Left lung (tissue), 10 donors: Measurements from ENCODE around the gene TRAF2. TPM values are rescaled to one million over a fixed set of nuclear protein-coding genes. Genes with fewer than 3 reads are reported as not detected.
A peak's percentile ranks its signal among the peaks of the same experiment; 100 is the strongest.

Source experiments
- ATAC-seq: fragments of 200-7000 bp; cut with Tn5 transposase; one replicate; pipeline ENCODE4 v1.9.1; 2020; ENCODE audit warnings: moderate library complexity
- DNase-seq, 4 donors: peaks; one replicate each; pipeline ENCODE4 v3.0.0-alpha.2; 2013 to 2020
- H3K27ac ChIP-seq, 2 donors: fragments of 200-600 bp; sonication (generic) in 1 of 2; one replicate each; pipeline versions ENCODE4 v1.5.0 to v1.8.0; 2020 to 2021
- H3K27me3 ChIP-seq, 2 donors: fragments of 200-600 bp; sonication (generic) in 1 of 2; one replicate each; pipeline versions ENCODE4 v1.5.0 to v1.8.0; 2020 to 2021
- H3K36me3 ChIP-seq, 2 donors: fragments of 200-600 bp; sonication (generic) in 1 of 2; one replicate each; pipeline versions ENCODE4 v1.5.0 to v1.8.0; 2020 to 2021
- H3K4me1 ChIP-seq, 2 donors: fragments of 200-600 bp; one replicate each; pipeline ENCODE4 v1.8.0; 2021
- H3K4me3 ChIP-seq, 2 donors: fragments of 200-600 bp; sonication (generic) in 1 of 2; one replicate each; pipeline versions ENCODE4 v1.5.0 to v1.8.0; 2020 to 2021; ENCODE audit warnings: mild to moderate bottlenecking in 1 of 2
- H3K9me3 ChIP-seq, 2 donors: fragments of 200-600 bp; sonication (generic) in 1 of 2; one replicate each; pipeline versions ENCODE4 v1.5.0 to v1.8.0; 2020 to 2021
- intact Hi-C, 2 donors: fragments of 100-400 bp; cut with DNase I; formaldehyde crosslinking; loops; one replicate each; pipeline versions ENCODE4 v1.11.2 to v1.14.2; 2022
- polyA plus RNA-seq, 6 donors: library from polyadenylated mRNA; unstranded; fragments of 120-200 nt; gene quantifications; one replicate each; pipeline ENCODE4 v1.2.1, GENCODE V29; 2013; ENCODE audit not compliant: insufficient read length in 6 of 6
- total RNA-seq, 2 donors: library from RNA; stranded (reverse); fragmentation: NEBNext Ultra II Directional; extraction: Animal tissue kit (Norgen Biotek cat#: 25700); gene quantifications; one replicate each; pipeline ENCODE4 v1.2.1, GENCODE V29; 2021
- TF ChIP-seq, protein P1 (sequence below), 2 donors: fragments of 200-600 bp; sonication (generic) in 1 of 2; IDR thresholded peaks; one replicate each; pipeline versions ENCODE4 v1.5.0 to v1.8.0; 2021; ENCODE audit warnings: antibody characterized with exemption in 2 of 2
- donor health status: DM: no; HTN: yes; CAD: no.
- donor health status: DM: no; HTN: no; CAD: no.

Gene TRAF2
- total and polyA plus RNA-seq, 8 donors, result 12.4 to 22.4 (median 15.9) TPM

DNA sequence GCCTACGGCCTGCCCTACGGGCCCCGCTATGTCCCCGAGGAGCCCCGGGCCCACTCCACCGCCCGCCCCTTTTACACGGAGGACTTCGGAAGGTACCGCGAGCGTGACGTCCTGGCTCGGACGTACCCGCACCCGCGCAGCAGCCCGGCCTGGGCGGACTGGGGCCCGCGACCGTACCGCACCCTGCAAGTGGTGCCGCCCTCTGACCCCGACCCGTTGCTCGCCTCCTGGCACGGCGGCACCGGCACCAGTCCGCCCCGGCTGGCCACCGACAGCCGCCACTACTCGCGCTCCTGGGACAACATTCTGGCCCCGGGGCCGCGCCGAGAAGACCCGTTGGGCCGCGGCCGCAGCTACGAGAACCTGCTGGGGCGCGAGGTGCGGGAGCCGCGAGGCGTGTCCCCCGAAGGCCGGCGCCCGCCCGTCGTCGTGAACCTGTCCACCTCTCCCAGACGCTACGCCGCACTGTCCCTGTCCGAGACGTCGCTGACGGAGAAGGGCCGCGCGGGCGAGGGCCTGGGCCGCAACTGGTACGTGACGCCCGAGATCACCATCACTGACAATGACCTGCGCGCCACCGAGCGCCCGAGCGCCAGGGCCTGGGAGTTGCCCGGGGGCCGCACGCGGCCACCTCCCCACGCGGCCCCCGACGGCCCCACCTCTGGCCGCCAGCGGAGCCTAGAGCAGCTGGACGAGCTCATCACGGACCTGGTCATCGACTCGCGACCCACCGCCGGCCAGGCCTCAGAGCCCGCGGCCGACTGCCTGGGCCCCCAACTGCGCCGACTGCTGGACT lies 40.7 kb upstream of the TRAF2 start:
- TF ChIP-seq, protein P1, sequence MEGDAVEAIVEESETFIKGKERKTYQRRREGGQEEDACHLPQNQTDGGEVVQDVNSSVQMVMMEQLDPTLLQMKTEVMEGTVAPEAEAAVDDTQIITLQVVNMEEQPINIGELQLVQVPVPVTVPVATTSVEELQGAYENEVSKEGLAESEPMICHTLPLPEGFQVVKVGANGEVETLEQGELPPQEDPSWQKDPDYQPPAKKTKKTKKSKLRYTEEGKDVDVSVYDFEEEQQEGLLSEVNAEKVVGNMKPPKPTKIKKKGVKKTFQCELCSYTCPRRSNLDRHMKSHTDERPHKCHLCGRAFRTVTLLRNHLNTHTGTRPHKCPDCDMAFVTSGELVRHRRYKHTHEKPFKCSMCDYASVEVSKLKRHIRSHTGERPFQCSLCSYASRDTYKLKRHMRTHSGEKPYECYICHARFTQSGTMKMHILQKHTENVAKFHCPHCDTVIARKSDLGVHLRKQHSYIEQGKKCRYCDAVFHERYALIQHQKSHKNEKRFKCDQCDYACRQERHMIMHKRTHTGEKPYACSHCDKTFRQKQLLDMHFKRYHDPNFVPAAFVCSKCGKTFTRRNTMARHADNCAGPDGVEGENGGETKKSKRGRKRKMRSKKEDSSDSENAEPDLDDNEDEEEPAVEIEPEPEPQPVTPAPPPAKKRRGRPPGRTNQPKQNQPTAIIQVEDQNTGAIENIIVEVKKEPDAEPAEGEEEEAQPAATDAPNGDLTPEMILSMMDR (IDR thresholded peaks at IDR 0.05), result no peak
- Histone ChIP-seq H3K27me3 (peaks cover 33 to 61% of the 10 kb centered on the region in 2 donors), H3K4me3 (no peak overlapping the region), H3K27ac (no peak overlapping the region), H3K4me1 (peaks cover 37 to 74% of the 10 kb centered on the region in 2 donors), H3K9me3 (no peaks in the 10 kb centered on the region), H3K36me3 (peaks cover 0 to 11% of the 10 kb centered on the region in 2 donors)
- no peak for ATAC-seq
- DNase-seq, result no peak
- intact Hi-C loops, result no loop called here

DNA sequence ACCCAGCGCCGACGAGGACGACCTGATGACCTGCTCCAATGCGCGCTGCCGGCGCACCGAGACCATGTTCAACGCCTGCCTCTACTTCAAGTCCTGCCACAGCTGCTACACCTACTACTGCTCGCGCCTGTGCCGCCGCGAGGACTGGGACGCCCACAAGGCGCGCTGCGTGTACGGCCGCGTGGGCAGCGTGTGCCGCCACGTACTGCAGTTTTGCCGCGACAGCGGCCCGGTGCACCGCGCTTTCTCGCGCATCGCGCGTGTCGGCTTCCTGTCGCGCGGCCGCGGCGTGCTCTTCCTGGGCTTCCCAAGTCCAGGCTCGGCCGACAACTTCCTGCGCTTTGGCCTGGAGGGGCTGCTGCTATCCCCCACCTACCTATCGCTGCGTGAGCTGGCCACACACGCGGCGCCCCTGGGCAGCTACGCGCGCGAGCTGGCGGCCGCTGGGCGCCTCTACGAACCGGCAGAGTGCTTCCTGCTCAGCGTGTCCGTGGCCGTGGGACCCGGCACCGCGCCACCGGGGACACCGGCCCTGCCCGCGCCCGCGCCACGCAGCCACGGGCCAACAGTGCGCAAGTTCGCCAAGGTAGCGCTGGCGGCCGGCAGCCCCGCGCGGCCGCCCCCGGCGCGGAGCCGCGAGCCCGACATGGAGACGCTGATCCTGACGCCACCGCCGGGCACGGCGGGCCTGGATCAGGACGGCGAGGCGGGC lies 39.8 kb upstream of the TRAF2 start:
- H3K4me3 ChIP-seq, result peak overlapping the region in 1 of 2 donors; percentile 77

DNA sequence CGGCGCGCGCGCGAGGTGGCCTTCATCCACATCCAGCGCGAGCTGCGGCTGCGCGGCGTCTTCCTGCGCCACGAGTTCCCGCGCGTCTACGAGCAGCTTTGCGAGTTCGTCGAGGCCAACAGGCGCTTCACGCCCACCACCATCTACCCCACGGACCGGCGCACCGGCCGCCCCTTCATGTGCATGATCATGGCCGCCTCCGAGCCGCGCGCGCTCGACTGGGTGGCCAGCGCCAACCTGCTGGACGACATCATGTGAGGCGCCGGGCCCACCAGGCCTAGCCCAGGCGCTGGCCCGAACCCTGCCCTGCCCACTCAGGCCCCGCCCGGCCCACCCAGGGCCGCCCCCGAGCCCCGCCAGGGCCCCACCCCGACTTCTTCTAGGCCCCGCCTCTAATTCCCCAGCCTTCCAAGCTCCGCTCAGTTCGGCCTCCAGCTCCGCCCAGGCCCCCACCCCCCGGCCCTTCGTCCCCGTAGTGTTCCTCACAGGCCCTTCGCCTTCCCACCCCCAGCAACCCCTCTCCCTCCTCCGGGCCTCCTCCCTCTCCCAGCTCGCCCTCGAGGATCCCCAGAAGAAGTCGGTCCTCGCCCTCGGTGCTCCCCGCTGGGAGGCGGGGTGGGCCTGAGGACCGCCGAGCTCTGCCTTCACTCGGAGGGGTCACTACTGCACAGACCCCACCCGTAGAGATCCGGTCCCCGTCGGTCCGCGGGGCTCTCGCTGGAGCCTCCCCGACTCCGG lies 39.1 kb upstream of the TRAF2 start:
- DNase-seq, result peak in 2 of 4 donors; percentile 69 to 80
- TF ChIP-seq, protein P1 (IDR thresholded peaks at IDR 0.05), result no peak
- peak; percentile 50 for ATAC-seq
- Histone ChIP-seq H3K27me3 (peaks cover 33 to 61% of the 10 kb centered on the region in 2 donors), H3K9me3 (no peaks in the 10 kb centered on the region), H3K4me3 (peak overlapping the region; percentile 77 to 93), H3K36me3 (peaks cover 0 to 15% of the 10 kb centered on the region in 2 donors), H3K4me1 (peaks cover 30 to 68% of the 10 kb centered on the region in 2 donors), H3K27ac (peak overlapping the region; percentile 76 to 90)
- intact Hi-C loops, result no loop called here

More for the DNA sequence above, 39.8 kb upstream of the TRAF2 start:
- TF ChIP-seq, protein P1 (IDR thresholded peaks at IDR 0.05), result no peak
- DNase-seq (no peak), ATAC-seq (no peak)
- no peak overlapping the region for H3K27ac ChIP-seq
- peaks cover 0 to 15% of the 10 kb centered on the region in 2 donors for H3K36me3 ChIP-seq
- no peaks in the 10 kb centered on the region for H3K9me3 ChIP-seq
- intact Hi-C loops, result no loop called here
- H3K4me1 ChIP-seq, result peaks cover 34 to 75% of the 10 kb centered on the region in 2 donors
- peaks cover 33 to 61% of the 10 kb centered on the region in 2 donors for H3K27me3 ChIP-seq

DNA sequence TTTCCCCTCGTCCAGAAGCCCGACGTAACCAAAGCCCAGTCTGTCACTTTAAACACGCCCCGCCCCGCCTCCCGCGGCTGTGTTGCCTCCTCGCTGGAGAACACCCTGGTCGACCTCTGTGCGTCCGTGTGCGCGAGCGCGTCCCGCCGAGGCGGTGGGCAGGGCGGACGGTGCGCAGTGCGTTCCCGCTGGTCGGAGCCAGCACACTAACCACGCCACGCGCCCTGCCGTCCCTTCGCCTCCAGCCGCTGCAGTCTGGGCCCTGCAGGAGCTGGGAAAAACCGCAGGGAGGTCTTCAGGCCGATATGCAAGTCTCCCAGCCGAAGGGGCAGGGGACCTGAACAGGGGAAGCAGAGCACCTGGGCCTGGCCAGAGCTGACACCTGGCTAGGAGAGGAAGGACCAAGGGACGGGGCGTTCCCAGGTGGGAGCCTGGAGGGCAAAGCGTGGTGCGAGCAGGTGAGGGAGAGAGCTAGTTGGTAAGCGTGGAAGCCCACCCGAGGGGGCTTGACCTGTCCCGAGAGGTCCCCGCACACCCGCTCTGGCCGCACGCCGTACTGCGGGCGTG lies 38.4 kb upstream of the TRAF2 start:
- H3K4me3 ChIP-seq, result peak overlapping the region; percentile 77 to 93
- no peaks in the 10 kb centered on the region for H3K9me3 ChIP-seq
- H3K4me1 ChIP-seq, result peaks cover 26 to 61% of the 10 kb centered on the region in 2 donors
- TF ChIP-seq, protein P1 (IDR thresholded peaks at IDR 0.05), result no peak
- intact Hi-C loops, result no loop called here
- peak overlapping the region; percentile 76 to 90 for H3K27ac ChIP-seq
- H3K27me3 ChIP-seq, result peaks cover 33 to 55% of the 10 kb centered on the region in 2 donors
- DNase-seq (peak; percentile 50 to 96 (median 78)), ATAC-seq (peak; percentile 59)
- peaks cover 0 to 15% of the 10 kb centered on the region in 2 donors for H3K36me3 ChIP-seq
